ENCODE results near the gene TMEM141.

Gene TMEM141

DNA sequence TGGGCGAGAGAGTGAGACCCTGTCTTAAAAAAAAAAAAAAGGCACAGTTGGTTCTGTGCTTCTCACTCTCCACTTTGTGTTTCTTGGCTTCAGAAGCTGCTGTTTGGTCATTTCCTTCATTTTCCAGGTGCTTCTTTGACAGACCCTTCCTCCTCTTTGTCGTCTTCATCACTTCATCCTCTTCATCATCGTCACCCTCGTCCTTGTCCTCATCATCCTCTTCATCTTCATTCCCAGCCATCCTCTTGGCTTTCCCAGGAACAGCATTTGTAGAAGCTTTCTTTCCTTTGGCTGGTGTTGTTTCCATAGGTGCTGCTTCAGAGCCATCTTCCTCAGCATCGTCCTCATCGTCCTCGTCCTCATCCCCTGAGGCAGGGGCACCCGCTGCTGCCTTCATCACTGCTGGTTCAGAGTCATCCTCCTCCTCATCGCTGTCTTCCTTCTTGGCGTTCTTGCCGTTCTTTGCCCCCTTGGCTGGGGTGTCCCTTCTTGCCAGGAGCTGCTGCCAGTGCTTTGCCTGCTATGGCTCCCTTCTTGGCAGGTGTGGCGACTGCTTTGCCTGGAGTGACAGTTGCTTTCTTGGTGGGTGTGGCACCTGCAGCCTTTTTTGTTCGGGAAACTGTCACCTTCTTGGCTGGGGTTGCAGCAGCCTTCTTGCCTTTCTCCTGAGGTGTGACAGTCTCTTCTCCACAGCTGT lies 23.7 kb downstream of the TMEM141 start:
- DNase-seq (ENCODE audit: low read depth): no peak

DNA sequence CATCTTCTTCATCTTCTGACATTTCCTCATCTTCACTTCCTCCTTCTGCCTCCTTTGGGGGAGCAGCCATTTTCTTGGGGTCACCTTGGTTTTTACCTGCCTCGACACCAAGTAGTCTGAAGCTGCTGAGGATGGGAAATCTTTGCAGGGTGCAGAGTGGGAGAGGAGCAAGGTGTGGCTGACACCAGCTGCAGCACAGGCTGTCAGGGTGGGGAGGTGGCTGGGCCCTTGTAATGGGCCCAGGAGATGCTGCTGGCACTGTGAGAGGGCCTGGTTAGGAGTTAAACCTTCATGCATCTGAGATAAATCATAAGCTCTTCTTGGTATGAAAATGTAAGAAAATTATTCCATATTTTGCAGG lies 24.3 kb downstream of the TMEM141 start:
- DNase-seq (ENCODE audit: low read depth): no peak

GRCh38 chr9:136820971-136821825 lies 30.1 kb downstream of the TMEM141 start:
- DNase-seq (ENCODE audit: low read depth): no peak

GRCh38 chr9:136821826-136822544 lies 30.8 kb downstream of the TMEM141 start:
- no peak for DNase-seq (ENCODE audit: low read depth)

GRCh38 chr9:136823136-136824046 lies 32.2 kb downstream of the TMEM141 start:
- no peak for DNase-seq (ENCODE audit: low read depth)

DNA sequence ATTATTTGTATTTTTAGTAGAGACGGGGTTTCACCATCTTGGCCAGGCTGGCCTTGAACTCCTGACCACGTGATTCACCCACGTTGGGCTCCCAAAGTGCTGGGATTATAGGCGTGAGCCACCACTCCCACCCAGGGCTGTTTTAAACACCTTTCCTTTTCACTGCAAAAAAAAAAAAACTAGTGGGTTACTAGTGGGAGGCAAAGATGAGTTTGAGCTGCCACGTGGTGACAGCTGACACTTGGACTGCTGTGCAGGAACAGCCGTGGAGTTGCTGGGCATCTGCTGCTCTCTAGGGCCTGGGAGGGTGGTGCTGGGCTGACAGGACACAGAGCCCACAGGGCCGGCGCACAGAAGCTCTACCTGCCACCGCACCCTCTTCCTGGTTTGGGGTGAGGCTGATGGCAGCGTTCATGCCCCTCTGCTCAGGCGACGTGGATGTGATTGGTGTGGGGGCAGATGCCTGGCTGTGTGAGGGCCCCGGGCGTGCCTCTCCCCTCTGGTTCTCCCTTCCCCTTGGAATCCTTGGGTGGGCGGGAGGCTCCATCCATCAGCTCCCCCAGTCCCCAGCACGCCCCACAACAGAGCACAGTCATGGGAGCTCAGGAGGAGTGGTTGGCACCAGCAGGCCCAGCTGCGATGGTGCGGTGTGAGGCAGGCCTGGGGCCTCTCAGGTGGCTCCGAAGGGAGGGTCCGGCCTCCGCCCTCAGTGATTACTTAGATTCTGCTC lies 33.5 kb downstream of the TMEM141 start:
- DNase-seq (ENCODE audit: low read depth): no peak

GRCh38 chr9:136825295-136826187 lies 34.4 kb downstream of the TMEM141 start:
- no peak for DNase-seq (ENCODE audit: low read depth)

- no peak for DNase-seq (ENCODE audit: low read depth)
These were observed 35.0 kb downstream of the TMEM141 start for GRCh38 chr9:136826188-136826541.

GRCh38 chr9:136826703-136827582 lies 35.8 kb downstream of the TMEM141 start:
- no peak for DNase-seq (ENCODE audit: low read depth)

DNA sequence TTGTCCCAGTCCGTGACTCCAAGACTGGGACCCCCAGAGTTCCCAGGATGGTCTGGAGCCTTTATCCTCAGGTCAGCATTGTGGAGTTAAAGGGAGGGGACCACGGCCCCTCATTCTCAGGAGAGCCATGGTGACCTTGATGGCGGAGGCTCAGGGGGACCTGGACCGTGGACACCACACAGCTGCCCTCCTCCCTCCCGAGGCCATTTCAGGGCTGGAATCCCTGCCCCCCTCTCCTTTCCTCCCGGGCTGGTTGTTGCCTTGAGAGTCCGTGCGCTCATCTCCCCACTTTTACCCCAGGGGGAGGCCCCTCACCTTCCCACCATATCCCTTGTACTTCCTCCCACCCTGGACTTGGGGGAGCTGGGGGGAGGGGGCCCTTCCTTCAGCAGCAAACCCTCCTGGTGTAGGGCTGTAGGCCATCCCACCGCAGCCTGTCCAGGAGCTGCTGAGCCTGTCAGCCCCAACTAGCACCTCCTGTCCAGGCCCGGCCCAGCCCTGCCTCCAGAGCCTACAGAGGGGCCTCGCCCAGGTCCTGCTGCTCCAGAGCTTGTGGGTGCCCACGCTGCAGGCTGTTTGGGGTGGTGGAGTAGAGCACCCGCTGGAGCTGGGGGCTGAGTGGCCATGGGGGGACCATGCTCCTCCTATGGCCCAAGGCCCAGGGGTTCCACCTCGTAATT lies 36.8 kb downstream of the TMEM141 start:
- no peak for DNase-seq (ENCODE audit: low read depth)

DNA sequence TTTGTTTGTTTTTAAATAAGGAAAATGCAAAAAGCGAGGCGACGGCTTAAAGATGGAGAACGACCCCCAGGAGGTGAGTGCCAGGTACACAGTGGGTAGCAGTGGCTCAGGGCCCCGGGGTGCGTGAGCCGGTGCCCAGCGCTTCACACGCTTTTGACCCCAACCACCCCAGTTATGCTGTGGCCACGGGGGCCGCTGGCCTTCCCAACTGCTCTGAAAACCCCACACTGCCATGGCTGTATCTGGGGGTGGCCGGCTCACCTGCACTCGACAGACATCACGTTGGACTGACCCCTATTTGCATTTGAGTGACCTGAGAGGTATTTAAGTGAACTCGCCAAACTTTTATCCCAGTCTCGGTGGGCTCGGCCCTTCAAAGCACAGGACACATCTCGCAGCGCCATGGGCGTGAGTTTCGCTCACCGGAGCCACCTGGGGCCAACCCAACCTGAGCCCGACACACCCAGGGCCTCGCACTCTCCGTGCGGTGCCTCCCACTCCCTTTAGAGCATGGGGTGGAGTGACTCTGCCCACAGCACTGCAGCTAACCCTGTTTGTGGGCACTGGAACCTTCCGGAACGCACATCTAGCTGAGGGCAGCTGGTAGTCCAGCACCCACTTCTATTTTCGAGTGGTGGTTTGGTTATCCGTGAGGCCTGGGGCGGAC lies 37.5 kb downstream of the TMEM141 start:
- DNase-seq (ENCODE audit: low read depth): no peak

DNA sequence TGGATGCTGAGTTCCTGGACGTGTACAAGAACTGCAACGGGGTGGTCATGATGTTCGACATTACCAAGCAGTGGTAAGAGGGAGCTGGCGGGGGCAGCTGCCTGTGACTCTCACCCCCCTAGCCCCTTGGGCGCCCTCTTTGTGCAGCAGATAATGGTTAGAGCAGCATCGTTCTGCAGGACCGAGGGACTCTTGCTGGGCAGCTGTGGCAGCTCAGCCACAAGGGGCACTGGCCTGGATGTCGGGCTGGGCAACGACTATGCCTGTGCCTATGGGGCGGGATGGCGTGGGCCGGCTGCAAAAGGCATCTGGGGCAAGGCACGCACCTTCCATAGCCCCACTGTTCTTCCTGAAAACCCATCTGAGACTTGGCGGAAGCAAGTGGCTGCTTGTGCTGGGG lies 38.3 kb downstream of the TMEM141 start:
- no peak for DNase-seq (ENCODE audit: low read depth)

DNA sequence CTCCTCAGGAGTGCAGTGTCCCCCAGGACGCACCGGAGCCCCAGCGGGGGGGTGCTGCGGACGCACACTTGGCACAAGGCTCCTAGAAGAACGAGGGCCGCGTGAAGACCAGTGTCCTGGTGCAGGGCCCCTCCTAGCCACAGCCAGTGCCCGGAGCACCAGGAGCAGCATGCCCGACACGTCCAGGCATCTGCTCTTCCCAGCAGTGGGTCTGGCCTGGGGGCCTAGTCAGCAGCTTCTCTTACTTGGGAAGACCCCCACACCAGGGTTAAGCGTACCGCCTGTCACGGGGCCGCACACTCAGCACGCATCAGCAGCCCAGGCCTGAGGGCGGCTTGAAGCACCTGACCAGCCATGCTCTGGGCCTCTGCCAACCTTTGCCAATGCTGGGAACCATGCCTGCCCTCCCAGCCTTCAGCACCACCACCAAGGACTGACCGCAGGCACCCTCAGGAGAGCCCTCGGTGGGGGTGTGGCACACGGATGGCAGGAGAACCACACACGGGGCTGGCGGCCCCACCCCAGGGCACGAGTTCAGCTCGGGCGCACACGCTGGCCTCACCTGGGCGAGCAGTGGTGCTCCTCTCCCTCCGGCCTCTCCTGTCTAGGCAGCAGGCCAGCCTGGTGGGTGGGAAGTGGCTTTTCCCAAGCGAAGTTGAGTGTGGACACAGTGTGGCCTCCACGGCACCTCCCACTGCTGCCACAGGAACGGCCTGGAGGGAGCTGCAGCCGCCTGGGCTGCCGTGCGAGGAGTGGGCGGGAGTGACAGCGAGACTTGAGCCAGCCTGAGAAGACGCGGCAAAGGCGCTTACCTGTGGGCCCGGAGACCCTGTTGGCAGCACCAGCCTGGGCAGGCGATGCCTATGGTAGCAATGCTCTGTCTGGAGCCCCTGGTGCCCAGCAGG lies 39.1 kb downstream of the TMEM141 start:
- DNase-seq (ENCODE audit: low read depth): no peak

DNA sequence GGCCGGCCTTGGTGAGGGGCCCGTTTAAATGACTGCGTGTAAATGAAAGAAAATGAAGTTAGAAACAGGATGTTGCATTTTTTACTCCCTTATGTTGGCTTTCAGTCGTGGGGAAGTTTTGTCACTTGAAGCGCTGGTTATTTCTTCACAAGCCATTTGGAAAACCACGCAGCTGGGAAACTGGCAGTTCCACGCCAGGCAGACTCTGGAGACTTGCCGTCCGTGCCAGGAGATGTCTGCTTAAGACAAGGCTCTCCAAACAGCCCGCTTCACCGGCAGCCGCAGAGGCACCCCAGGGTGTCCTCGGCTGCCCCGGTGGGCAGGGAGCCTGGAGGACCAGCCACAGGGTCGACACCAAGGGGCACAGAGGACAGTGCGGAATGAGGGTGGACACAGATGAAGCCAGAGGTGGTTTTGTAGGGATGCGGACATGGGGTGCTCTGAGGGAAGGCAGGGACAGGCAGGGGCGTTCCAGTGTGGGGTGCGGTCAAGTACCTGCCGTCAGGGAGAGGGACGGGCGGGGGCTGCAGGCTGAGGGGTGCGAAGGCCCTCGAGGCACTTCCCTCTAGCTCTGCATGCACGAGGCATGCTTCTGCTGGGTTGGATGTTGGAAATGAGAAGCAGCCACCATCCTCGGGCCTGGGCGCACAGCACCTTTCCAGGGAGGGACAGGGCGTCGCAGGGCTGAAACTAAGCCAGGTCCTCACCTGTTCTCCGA lies 40.0 kb downstream of the TMEM141 start:
- no peak for DNase-seq (ENCODE audit: low read depth)

- no peak for DNase-seq (ENCODE audit: low read depth)
These were observed 40.6 kb downstream of the TMEM141 start for GRCh38 chr9:136831720-136832104.

GRCh38 chr9:136832581-136832980 lies 41.4 kb downstream of the TMEM141 start:
- DNase-seq (ENCODE audit: low read depth): no peak
